Caco-2 (cell line): ENCODE results near the gene SPACA7. TPM values are rescaled to one million over a fixed set of nuclear protein-coding genes. Genes with fewer than 3 reads are reported as not detected.

Experiments
- BruUV-seq: library from RNA; stranded (reverse); fragments of 400-500 nt; replicated peaks from 2 replicates; lab custom pipeline; 2021; lab: Mats Ljungman, UMichigan
- CTCF ChIA-PET: fragments of 300-600 bp; sonication (Branson Sonifier 250); formaldehyde crosslinking; loops from one replicate; lab custom pipeline; 2022; ENCODE audit warnings: antibody characterized with exemption; lab: Charles Lee
- POLR2A ChIA-PET: fragments of 300-600 bp; sonication (Branson Sonifier 250); formaldehyde crosslinking; loops from one replicate; lab custom pipeline; 2022; ENCODE audit warnings: antibody characterized with exemption; lab: Charles Lee
- DNase-seq, 2 experiments: peaks; one replicate each; pipeline versions ENCODE4 v3.0.0 to v3.0.0-alpha.2; 2020 to 2022
- H3K27me3 ChIP-seq: replicated peaks from 2 replicates; pipeline ENCODE4 v1.6.0; 2011; ENCODE audit warnings: low read length; ENCODE audit not compliant: control insufficient read depth, insufficient read depth
- H3K36me3 ChIP-seq: 2 replicates; pipeline ENCODE4 v1.5.1; 2011; ENCODE audit warnings: low read length; ENCODE audit not compliant: control insufficient read depth, insufficient read depth
- H3K4me1 ChIP-seq: fragments of 250-450 bp; sonication (Bioruptor Pico); 2 replicates; pipeline ENCODE4 v1.5.1; 2020; ENCODE audit warnings: mild to moderate bottlenecking
- H3K4me3 ChIP-seq: 2 replicates; pipeline ENCODE4 v1.5.1; 2011; ENCODE audit warnings: low read depth, mild to moderate bottlenecking, control low read depth, low read length
- H3K9me3 ChIP-seq: fragments of 250-450 bp; sonication (Bioruptor Pico); 2 replicates; pipeline ENCODE4 v1.5.1; 2020; ENCODE audit warnings: mild to moderate bottlenecking, moderate library complexity
- H3K27ac Mint-ChIP-seq: one replicate; pipeline ENCODE4 v1.8.0; 2022; ENCODE audit warnings: mixed read lengths; ENCODE audit not compliant: unreplicated experiment
- H3K27me3 Mint-ChIP-seq: one replicate; pipeline ENCODE4 v1.8.0; 2022; ENCODE audit warnings: mixed read lengths; ENCODE audit not compliant: insufficient read depth, unreplicated experiment
- H3K36me3 Mint-ChIP-seq: one replicate; pipeline ENCODE4 v1.8.0; 2022; ENCODE audit warnings: mild to moderate bottlenecking, mixed read lengths; ENCODE audit not compliant: insufficient read depth, unreplicated experiment
- H3K4me1 Mint-ChIP-seq: one replicate; pipeline ENCODE4 v1.8.0; 2022; ENCODE audit warnings: low read depth, mixed read lengths; ENCODE audit not compliant: unreplicated experiment
- H3K4me3 Mint-ChIP-seq: one replicate; pipeline ENCODE4 v1.8.0; 2022; ENCODE audit warnings: mild to moderate bottlenecking, moderate library complexity, mixed read lengths; ENCODE audit not compliant: unreplicated experiment
- H3K9me3 Mint-ChIP-seq: one replicate; pipeline ENCODE4 v1.8.0; 2022; ENCODE audit warnings: mixed read lengths; ENCODE audit not compliant: unreplicated experiment
- CTCF ChIP-seq, 2 experiments: fragments of 200-600 bp in 1 of 2; IDR thresholded peaks; 1 replicate in 1 of 2; 2 replicates in 1 of 2; pipeline versions ENCODE4 v1.5.1 to v1.8.0; 2011 to 2022; ENCODE audit warnings: antibody characterized with exemption in 1 of 2, control low read depth in 1 of 2, inconsistent platforms in 1 of 2, low read depth in 1 of 2, low read length in 1 of 2, mild to moderate bottlenecking in 1 of 2, moderate library complexity in 1 of 2; ENCODE audit not compliant: insufficient read depth in 1 of 2, severe bottlenecking in 1 of 2, unreplicated experiment in 1 of 2
- intact Hi-C: fragments of 100-400 bp; cut with micrococcal nuclease; formaldehyde crosslinking; loops from one replicate; pipeline ENCODE4 v1.10.0; 2022; ENCODE audit not compliant: unreplicated experiment
- total RNA-seq: library from RNA; stranded (reverse); gene quantifications from 2 replicates; pipeline ENCODE4 v1.2.3, GENCODE V29; 2022

The SPACA7 gene
- total RNA-seq, 1 experiment from 2014 or later: not detected

- Histone ChIP-seq H3K9me3 (no peaks in the 10 kb centered on the region), H3K36me3 (no peaks in the 10 kb centered on the region), H3K27me3 (no peaks in the 10 kb centered on the region; the same call in 1 of the 2 replicates), H3K4me3 (no peak overlapping the region), H3K4me1 (peaks cover 19% of the 10 kb centered on the region)
- Mint-ChIP-seq H3K27me3 (peaks cover 11% of the 10 kb centered on the region), H3K27ac (peak overlapping the region; percentile 10), H3K4me1 (peaks cover 18% of the 10 kb centered on the region), H3K36me3 (no peaks in the 10 kb centered on the region), H3K9me3 (no peaks in the 10 kb centered on the region), H3K4me3 (peak overlapping the region; percentile 10)
- intact Hi-C loops: no loop called here
- no peak for DNase-seq
- POLR2A ChIA-PET: no interaction called here
- CTCF ChIA-PET: no interaction called here
- BruUV-seq: no TSS peak
- no peak for TF ChIP-seq CTCF (IDR thresholded peaks at IDR 0.05; ENCODE audit: insufficient read depth in 1 of 2, low read depth in 1 of 2, low read length in 1 of 2, severe bottlenecking in 1 of 2, unreplicated experiment in 1 of 2)
Observed at GRCh38 chr13:112447761-112448603, 71.8 kb downstream of the SPACA7 start.

- Mint-ChIP-seq H3K36me3 (no peaks in the 10 kb centered on the region), H3K9me3 (no peaks in the 10 kb centered on the region), H3K27me3 (peaks cover 3% of the 10 kb centered on the region), H3K27ac (peak overlapping the region; percentile 10), H3K4me3 (peak overlapping the region; percentile 10), H3K4me1 (peaks cover 18% of the 10 kb centered on the region)
- Histone ChIP-seq H3K27me3 (no peaks in the 10 kb centered on the region), H3K36me3 (no peaks in the 10 kb centered on the region), H3K9me3 (no peaks in the 10 kb centered on the region), H3K4me1 (peaks cover 19% of the 10 kb centered on the region), H3K4me3 (no peak overlapping the region)
- no peak for TF ChIP-seq CTCF (IDR thresholded peaks at IDR 0.05; ENCODE audit: insufficient read depth in 1 of 2, low read depth in 1 of 2, low read length in 1 of 2, severe bottlenecking in 1 of 2, unreplicated experiment in 1 of 2)
- peak; percentile 49 to 74 for DNase-seq
- CTCF ChIA-PET: no interaction called here
- POLR2A ChIA-PET: no interaction called here
- no TSS peak for BruUV-seq
- intact Hi-C loops: no loop called here
Observed at GRCh38 chr13:112448621-112449544, 72.7 kb downstream of the SPACA7 start.

- DNase-seq: no peak
- Histone ChIP-seq H3K9me3 (no peaks in the 10 kb centered on the region), H3K27me3 (no peaks in the 10 kb centered on the region), H3K4me1 (peaks cover 19% of the 10 kb centered on the region), H3K4me3 (no peak overlapping the region), H3K36me3 (no peaks in the 10 kb centered on the region)
- H3K36me3 Mint-ChIP-seq: no peaks in the 10 kb centered on the region
- intact Hi-C loops: no loop called here
- H3K9me3 Mint-ChIP-seq: no peaks in the 10 kb centered on the region
- H3K4me3 Mint-ChIP-seq: peak overlapping the region; percentile 10
- no TSS peak for BruUV-seq
- peaks cover 4% of the 10 kb centered on the region for H3K27me3 Mint-ChIP-seq
- ChIA-PET CTCF (no interaction called here), POLR2A (no interaction called here)
- no peak overlapping the region for H3K27ac Mint-ChIP-seq
- TF ChIP-seq CTCF (IDR thresholded peaks at IDR 0.05; ENCODE audit: insufficient read depth in 1 of 2, low read depth in 1 of 2, low read length in 1 of 2, severe bottlenecking in 1 of 2, unreplicated experiment in 1 of 2): no peak
- peaks cover 18% of the 10 kb centered on the region for H3K4me1 Mint-ChIP-seq
Observed at GRCh38 chr13:112449545-112449930, 73.4 kb downstream of the SPACA7 start.
